AG09309 (cell line): ENCODE data around the gene CAMK2A.

Experiments used
- DNase-seq: peaks from one replicate; pipeline ENCODE4 v3.0.0-alpha.2; 2010; ENCODE audit warnings: low read depth
- H3K4me3 ChIP-seq: 2 replicates; pipeline ENCODE4 v1.5.1; 2011; ENCODE audit warnings: mild to moderate bottlenecking, low read depth, low read length, moderate library complexity; ENCODE audit not compliant: control insufficient read depth
- TF ChIP-seq, protein P1 (sequence below): IDR thresholded peaks from 2 replicates; pipeline ENCODE4 v1.5.1; 2011; ENCODE audit warnings: mild to moderate bottlenecking, low read depth, low read length, inconsistent platforms; ENCODE audit not compliant: insufficient read depth, control insufficient read depth; ENCODE audit errors: missing control alignments

Gene CAMK2A

DNA sequence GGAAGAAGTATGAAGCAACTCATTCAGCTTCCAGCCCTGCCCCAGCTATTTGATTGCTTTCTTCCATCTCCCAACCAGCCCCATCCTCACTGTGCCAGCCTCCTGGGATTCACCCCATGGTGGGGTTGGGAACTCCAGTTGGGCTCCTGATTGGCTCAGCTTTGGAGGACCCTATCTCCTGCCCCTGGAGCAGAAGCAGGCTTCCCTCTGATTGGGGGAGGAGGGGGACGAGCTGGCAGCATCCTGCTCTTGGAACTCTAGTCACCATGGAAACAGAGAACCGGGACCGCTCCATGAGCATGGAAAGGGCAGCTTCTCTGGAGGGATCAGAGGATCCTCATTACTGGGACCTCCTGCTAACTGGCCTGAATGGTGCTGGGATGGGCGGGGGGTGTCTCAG, 97.1 kb downstream of the CAMK2A start:
- no peak overlapping the region for H3K4me3 ChIP-seq
- TF ChIP-seq, protein P1, sequence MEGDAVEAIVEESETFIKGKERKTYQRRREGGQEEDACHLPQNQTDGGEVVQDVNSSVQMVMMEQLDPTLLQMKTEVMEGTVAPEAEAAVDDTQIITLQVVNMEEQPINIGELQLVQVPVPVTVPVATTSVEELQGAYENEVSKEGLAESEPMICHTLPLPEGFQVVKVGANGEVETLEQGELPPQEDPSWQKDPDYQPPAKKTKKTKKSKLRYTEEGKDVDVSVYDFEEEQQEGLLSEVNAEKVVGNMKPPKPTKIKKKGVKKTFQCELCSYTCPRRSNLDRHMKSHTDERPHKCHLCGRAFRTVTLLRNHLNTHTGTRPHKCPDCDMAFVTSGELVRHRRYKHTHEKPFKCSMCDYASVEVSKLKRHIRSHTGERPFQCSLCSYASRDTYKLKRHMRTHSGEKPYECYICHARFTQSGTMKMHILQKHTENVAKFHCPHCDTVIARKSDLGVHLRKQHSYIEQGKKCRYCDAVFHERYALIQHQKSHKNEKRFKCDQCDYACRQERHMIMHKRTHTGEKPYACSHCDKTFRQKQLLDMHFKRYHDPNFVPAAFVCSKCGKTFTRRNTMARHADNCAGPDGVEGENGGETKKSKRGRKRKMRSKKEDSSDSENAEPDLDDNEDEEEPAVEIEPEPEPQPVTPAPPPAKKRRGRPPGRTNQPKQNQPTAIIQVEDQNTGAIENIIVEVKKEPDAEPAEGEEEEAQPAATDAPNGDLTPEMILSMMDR = no peak
- DNase-seq = no peak

DNA sequence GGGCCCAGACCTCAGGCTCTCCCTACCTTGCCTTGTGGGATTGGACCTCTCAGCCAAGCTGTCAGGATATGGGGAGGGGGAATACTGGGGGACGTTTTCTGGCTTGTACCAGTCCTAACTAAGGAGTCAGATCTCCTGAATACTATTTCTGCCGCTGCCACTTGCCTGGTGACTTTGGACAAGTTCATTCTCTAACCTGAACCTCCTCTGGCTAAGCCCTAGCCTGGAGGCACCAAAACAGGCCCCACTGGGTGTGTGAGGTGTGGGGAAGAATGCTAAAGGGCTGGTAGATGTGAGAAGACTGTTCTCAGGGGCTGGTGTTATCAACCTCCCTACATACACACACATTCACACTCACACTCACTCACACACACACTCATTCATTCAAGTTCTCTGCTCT, 98.6 kb downstream of the CAMK2A start:
- TF ChIP-seq, protein P1 = no peak
- H3K4me3 ChIP-seq = no peak overlapping the region
- no peak for DNase-seq

DNA sequence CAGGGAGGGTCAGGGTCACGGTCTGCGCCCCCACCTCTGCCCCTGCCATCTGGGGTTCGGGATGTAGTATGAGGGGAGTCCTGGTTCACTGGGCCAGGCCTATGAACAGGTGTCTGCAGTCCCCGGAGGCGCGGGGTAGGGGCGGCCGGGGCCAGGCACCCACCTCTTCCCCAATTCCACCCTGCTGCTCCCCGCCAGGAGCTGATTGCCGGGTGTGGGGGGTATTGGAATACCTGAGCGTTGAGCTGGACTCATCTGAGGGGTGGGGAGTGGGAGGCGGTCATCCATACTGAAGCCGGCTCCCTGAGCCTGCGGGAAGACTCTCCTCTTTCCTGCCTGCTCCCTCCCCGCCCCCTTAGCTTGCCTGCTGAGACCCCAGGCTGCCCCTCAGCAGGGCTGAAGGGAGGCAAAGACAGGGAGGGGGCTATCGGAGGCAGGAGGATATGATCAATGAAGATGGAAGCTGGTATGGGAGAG, 99.0 kb downstream of the CAMK2A start:
- DNase-seq = no peak
- no peak overlapping the region for H3K4me3 ChIP-seq
- TF ChIP-seq, protein P1 = no peak

DNA sequence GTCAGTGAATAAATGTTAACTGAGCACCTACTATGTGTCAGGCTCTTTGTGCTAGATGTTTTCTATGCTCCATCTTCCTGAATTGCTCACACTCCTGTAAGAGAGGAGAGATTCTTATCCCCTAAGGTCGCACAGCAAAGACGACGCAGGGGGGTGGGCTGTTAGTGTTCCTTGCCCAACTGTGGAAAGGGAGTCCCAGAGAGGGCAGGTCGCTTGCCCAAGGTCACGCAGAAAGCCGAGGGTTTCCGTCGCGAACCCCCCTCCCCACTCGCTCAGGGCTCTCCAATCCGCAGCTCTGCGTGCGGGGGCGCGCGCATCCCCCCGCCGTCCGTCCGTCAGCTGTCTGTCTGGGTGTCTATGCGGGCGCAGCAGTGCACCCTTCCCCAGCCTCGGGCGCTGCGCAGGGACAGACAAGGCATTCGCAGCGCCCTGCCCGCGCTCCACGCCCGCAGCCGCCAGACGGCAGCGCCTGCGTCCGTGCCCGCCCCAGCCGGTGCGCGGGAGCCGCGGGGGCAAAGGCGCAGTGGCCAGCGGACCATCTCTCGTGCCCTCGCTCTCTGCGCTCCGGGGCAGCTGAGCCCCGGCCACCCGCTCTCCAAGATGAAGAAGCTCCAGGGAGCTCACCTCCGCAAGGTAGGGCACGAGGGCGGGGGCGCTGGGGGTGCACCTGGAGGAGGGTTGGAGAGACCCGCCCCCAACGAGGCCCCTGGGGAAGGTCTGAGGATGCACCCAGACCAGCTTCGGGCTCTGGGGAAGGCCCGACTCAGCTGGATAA, 99.7 kb downstream of the CAMK2A start, which contains the start of gene SLC6A7:
TSS of gene SLC6A7 (plus strand) at position 335 of the 775 bp plus-strand sequence. CDS start at position 601, 266 bp downstream.
- no peak for DNase-seq
- H3K4me3 ChIP-seq = no peak within 1 kb of the TSS
- TF ChIP-seq, protein P1 = no peak

DNA sequence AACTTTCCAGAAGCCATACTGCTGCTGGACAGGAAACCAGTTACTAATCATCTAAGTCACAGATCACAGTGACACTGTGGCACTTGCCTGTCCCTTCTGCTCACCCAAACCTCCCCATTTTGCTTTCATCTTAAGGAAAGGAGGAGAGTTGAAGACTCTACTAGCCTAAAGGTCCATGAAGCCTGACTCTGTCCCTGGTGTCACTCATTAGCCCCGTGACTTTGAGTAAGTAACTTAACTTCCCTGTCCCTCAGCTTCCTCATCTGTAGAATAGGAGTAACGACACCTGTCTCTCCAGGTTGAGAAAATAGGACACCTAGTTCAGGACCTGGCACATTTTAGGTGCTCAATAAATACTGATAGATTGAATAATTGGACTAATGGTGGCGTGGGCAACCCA, 100.2 kb downstream of the CAMK2A start:
- TF ChIP-seq, protein P1 = no peak
- no peak overlapping the region for H3K4me3 ChIP-seq
- no peak for DNase-seq

DNA sequence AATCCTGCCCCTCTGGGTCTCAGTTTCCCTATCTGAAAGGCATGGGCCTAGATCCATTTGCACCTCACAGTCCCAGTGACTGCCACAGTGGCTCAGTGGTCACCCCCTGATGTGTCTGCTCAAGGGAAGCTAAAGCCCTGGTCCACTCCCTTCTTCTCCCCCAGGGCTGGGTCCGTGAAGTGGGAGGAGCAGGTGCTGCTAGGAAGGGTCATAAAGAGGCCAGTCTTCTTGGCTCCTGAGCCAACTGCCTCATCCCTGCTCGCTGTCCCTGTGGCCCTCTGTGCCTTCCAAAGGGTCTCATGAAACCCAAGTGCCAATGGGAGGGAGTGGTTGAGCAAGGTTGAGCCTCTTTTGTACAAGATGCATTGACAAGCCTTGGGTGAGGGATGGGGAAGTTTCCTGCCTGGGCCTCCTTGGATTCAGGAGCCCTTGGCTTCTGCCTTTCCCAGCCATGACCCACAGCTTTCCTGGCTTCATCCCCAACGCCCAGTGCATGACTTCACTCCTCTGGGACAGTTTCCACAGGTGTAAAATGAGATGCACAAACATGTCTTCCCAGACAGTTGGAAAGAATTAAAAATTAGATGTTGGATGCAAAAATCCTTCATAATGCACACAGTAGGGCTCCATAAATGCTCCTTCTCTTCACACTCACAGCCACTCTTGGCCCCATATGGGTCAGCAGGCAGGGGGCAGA, 101.3 kb downstream of the CAMK2A start:
- no peak for DNase-seq
- TF ChIP-seq, protein P1 = no peak
- H3K4me3 ChIP-seq = no peak overlapping the region
